HG02938 (cell line): ENCODE measurements around the gene FOXP1.
A peak's percentile ranks its signal among the peaks of the same experiment; 100 is the strongest.

Source experiments
- ATAC-seq: cut with Tn5 transposase; IDR thresholded peaks from one replicate; pipeline ENCODE4 v1.9.1; 2021; ENCODE audit warnings: mild to moderate bottlenecking, moderate library complexity; ENCODE audit not compliant: unreplicated experiment

The FOXP1 gene

GRCh38 chr3:71095511-71096291, 487.8 kb downstream of the FOXP1 start:
- no peak for ATAC-seq

GRCh38 chr3:71094658-71095209, 488.8 kb downstream of the FOXP1 start:
- ATAC-seq, result no peak

- ATAC-seq, result no peak
These were observed 490.9 kb downstream of the FOXP1 start for GRCh38 chr3:71092665-71093064.

GRCh38 chr3:71090207-71090606, 493.3 kb downstream of the FOXP1 start:
- ATAC-seq, result no peak

- ATAC-seq, result no peak
These were observed 494.2 kb downstream of the FOXP1 start for GRCh38 chr3:71089271-71089847.

GRCh38 chr3:71088742-71089141, 494.8 kb downstream of the FOXP1 start:
- no peak for ATAC-seq

GRCh38 chr3:71088019-71088708, 495.4 kb downstream of the FOXP1 start:
- no peak for ATAC-seq

GRCh38 chr3:71087143-71088018, 496.1 kb downstream of the FOXP1 start:
- peak; percentile 94 for ATAC-seq

GRCh38 chr3:71086777-71087142, 496.8 kb downstream of the FOXP1 start:
- ATAC-seq, result no peak

- no peak for ATAC-seq
These were observed 499.8 kb downstream of the FOXP1 start for GRCh38 chr3:71083726-71084131.

- no peak for ATAC-seq
These were observed 500.7 kb downstream of the FOXP1 start for GRCh38 chr3:71082833-71083232.

- ATAC-seq, result no peak
These were observed 502.9 kb downstream of the FOXP1 start for GRCh38 chr3:71080517-71081083.

GRCh38 chr3:71078723-71079525, 504.6 kb downstream of the FOXP1 start:
- ATAC-seq, result no peak

GRCh38 chr3:71078199-71078598, 505.3 kb downstream of the FOXP1 start:
- no peak for ATAC-seq

GRCh38 chr3:71077070-71077469, 506.5 kb downstream of the FOXP1 start:
- no peak for ATAC-seq

GRCh38 chr3:71076361-71077002, 507.0 kb downstream of the FOXP1 start:
- ATAC-seq, result no peak

GRCh38 chr3:71075494-71075893, 508.0 kb downstream of the FOXP1 start:
- no peak for ATAC-seq

- ATAC-seq, result no peak
These were observed 509.1 kb downstream of the FOXP1 start for GRCh38 chr3:71074423-71074822.

GRCh38 chr3:71072986-71073385, 510.5 kb downstream of the FOXP1 start:
- no peak for ATAC-seq
